MCF 10A (cell line): ENCODE data around the gene PHF23. TPM values are rescaled to one million over a fixed set of nuclear protein-coding genes. Genes with fewer than 3 reads are reported as not detected.

Source experiments
- BruUV-seq: library from RNA; stranded (reverse); fragments of 400-500 nt; replicated peaks from 2 replicates; lab custom pipeline; 2021; lab: Mats Ljungman, UMichigan
- CTCF ChIA-PET: fragments of 300-600 bp; sonication (Branson Sonifier 250); formaldehyde crosslinking; extraction: SDS; loops from one replicate; lab custom pipeline; 2021; ENCODE audit warnings: antibody characterized with exemption, inconsistent platforms; lab: Yijun Ruan, JAX
- POLR2A ChIA-PET: fragments of 300-600, 350-650 bp; sonication (Branson Sonifier 250); formaldehyde crosslinking; extraction: SDS; loops from one replicate; lab custom pipeline; 2020; ENCODE audit warnings: antibody characterized with exemption, inconsistent platforms; lab: Yijun Ruan, JAX
- DNase-seq: peaks from one replicate; pipeline ENCODE4 v3.0.0-alpha.2; 2018; ENCODE audit not compliant: unreplicated experiment
- H3K27ac Mint-ChIP-seq: one replicate; pipeline ENCODE4 v1.8.0; 2022; ENCODE audit warnings: mild to moderate bottlenecking, low read depth, mixed read lengths; ENCODE audit not compliant: unreplicated experiment
- H3K27me3 Mint-ChIP-seq: one replicate; pipeline ENCODE4 v1.8.0; 2022; ENCODE audit warnings: mixed read lengths; ENCODE audit not compliant: insufficient read depth, unreplicated experiment
- H3K36me3 Mint-ChIP-seq: one replicate; pipeline ENCODE4 v1.8.0; 2022; ENCODE audit warnings: mild to moderate bottlenecking, moderate library complexity, mixed read lengths; ENCODE audit not compliant: insufficient read depth, unreplicated experiment
- H3K4me1 Mint-ChIP-seq: one replicate; pipeline ENCODE4 v1.8.0; 2022; ENCODE audit warnings: mixed read lengths; ENCODE audit not compliant: insufficient read depth, unreplicated experiment
- H3K4me3 Mint-ChIP-seq: one replicate; pipeline ENCODE4 v1.8.0; 2022; ENCODE audit warnings: mild to moderate bottlenecking, moderate library complexity, mixed read lengths; ENCODE audit not compliant: unreplicated experiment
- H3K9me3 Mint-ChIP-seq: one replicate; pipeline ENCODE4 v1.8.0; 2022; ENCODE audit warnings: mixed read lengths; ENCODE audit not compliant: unreplicated experiment
- CTCF ChIP-seq: fragments of 200-600 bp; IDR thresholded peaks from one replicate; pipeline ENCODE4 v1.8.0; 2022; ENCODE audit warnings: antibody characterized with exemption, mild to moderate bottlenecking; ENCODE audit not compliant: unreplicated experiment
- intact Hi-C: fragments of 100-400 bp; cut with micrococcal nuclease; formaldehyde crosslinking; loops from 2 replicates; pipeline ENCODE4 v1.14.1; 2022
- total RNA-seq: library from RNA; stranded (reverse); gene quantifications from 2 replicates; pipeline ENCODE4 v1.2.3, GENCODE V29; 2022

Gene PHF23
- total RNA-seq, 1 experiment from 2014 or later, result 41.8 TPM

GRCh38 chr17:7266784-7267183 is 27.5 kb upstream of the PHF23 start:
- POLR2A ChIA-PET, result interaction anchor here (1.2 kb wide), 1 partner anchor 19 kb away, joined by 4 read pairs; no protein-coding TSS in a partner anchor
- CTCF ChIA-PET, result interaction anchor here (0.6 to 1.5 kb wide), 6 partner anchors 29 to 363 kb away, joined by 3 to 4 read pairs (median 3); no protein-coding TSS in a partner anchor
- no peak for TF ChIP-seq CTCF
- H3K27ac Mint-ChIP-seq, result no peak overlapping the region
- peaks cover 29% of the 10 kb centered on the region for H3K4me1 Mint-ChIP-seq
- DNase-seq, result no peak
- H3K9me3 Mint-ChIP-seq, result no peaks in the 10 kb centered on the region
- no peak overlapping the region for H3K4me3 Mint-ChIP-seq
- no peaks in the 10 kb centered on the region for H3K36me3 Mint-ChIP-seq
- no peaks in the 10 kb centered on the region for H3K27me3 Mint-ChIP-seq
- intact Hi-C loops, result no loop called here
- no TSS peak for BruUV-seq

GRCh38 chr17:7263801-7264078 is 24.5 kb upstream of the PHF23 start:
- peak overlapping the region; percentile 73 for H3K4me3 Mint-ChIP-seq
- peaks cover 5% of the 10 kb centered on the region for H3K36me3 Mint-ChIP-seq
- H3K27ac Mint-ChIP-seq, result peak overlapping the region; percentile 76
- no TSS peak for BruUV-seq
- CTCF ChIA-PET, result interaction anchor here (0.7 to 1.4 kb wide), 2 partner anchors 17 to 1969 kb away, joined by 3 read pairs; no protein-coding TSS in a partner anchor
- DNase-seq, result no peak
- intact Hi-C loops, result no loop called here
- POLR2A ChIA-PET, result interaction anchor here (0.6 to 3.9 kb wide), 8 partner anchors 17 to 950 kb away, joined by 3 to 31 read pairs (median 4); partner anchors contain the start of genes GABARAP and SOX15
- no peaks in the 10 kb centered on the region for H3K9me3 Mint-ChIP-seq
- no peak for TF ChIP-seq CTCF
- H3K27me3 Mint-ChIP-seq, result no peaks in the 10 kb centered on the region
- H3K4me1 Mint-ChIP-seq, result peaks cover 35% of the 10 kb centered on the region

GRCh38 chr17:7262935-7263800 is 23.9 kb upstream of the PHF23 start:
- CTCF ChIA-PET, result interaction anchor here (0.7 to 1.4 kb wide), 2 partner anchors 17 to 1969 kb away, joined by 3 read pairs; no protein-coding TSS in a partner anchor
- no peak for TF ChIP-seq CTCF
- intact Hi-C loops, result no loop called here
- H3K4me1 Mint-ChIP-seq, result peaks cover 35% of the 10 kb centered on the region
- no peaks in the 10 kb centered on the region for H3K27me3 Mint-ChIP-seq
- peak overlapping the region; percentile 73 for H3K4me3 Mint-ChIP-seq
- no TSS peak for BruUV-seq
- DNase-seq, result peak; percentile 83
- H3K27ac Mint-ChIP-seq, result peak overlapping the region; percentile 76
- POLR2A ChIA-PET, result interaction anchor here (0.6 to 3.9 kb wide), 6 partner anchors 22 to 950 kb away, joined by 3 to 31 read pairs (median 4); partner anchors contain the start of genes GABARAP and SOX15
- peaks cover 11% of the 10 kb centered on the region for H3K36me3 Mint-ChIP-seq
- no peaks in the 10 kb centered on the region for H3K9me3 Mint-ChIP-seq

GRCh38 chr17:7262192-7262934 is 23.1 kb upstream of the PHF23 start, which contains the start of gene CLDN7:
Gene CLDN7, minus strand, starts transcription at chr17:7262478. Its CDS starts 435 bp downstream, at chr17:7262043.
- Mint-ChIP-seq H3K4me1 (peaks cover 35% of the 10 kb centered on the region), H3K27me3 (no peaks in the 10 kb centered on the region), H3K4me3 (peak within 1 kb of the TSS; percentile 73), H3K36me3 (peaks cover 19% of the 10 kb centered on the region), H3K9me3 (no peaks in the 10 kb centered on the region), H3K27ac (peak within 1 kb of the TSS; percentile 79)
- ChIA-PET CTCF (no interaction called here), POLR2A (interaction anchor here (1.1 to 3.9 kb wide), 3 partner anchors 21 to 43 kb away, joined by 3 to 31 read pairs (median 6); partner anchors contain the start of genes ACADVL, DLG4, GABARAP and PHF23)
- TF ChIP-seq CTCF, result no peak
- no TSS peak for BruUV-seq
- DNase-seq, result peak; percentile 90
- intact Hi-C loops, result no loop called here
